G401 (cell line): Measurements from ENCODE around the gene KNDC1. TPM values are rescaled to one million over a fixed set of nuclear protein-coding genes. Genes with fewer than 3 reads are reported as not detected.
"Not testable (repeated sequence)": the region's sequence is repeated elsewhere in the genome, so short reads cannot be mapped to it uniquely, and the experiment has no call there.

Experiments
- DNase-seq: peaks from one replicate; pipeline ENCODE4 v3.0.0-alpha.2; 2015; ENCODE audit warnings: low spot score
- in situ Hi-C: cut with HindIII; loops from 2 replicates; pipeline ENCODE4 v1.10.0; 2016; ENCODE audit warnings: low sequenced_read_pairs, mixed read lengths
- total RNA-seq: library from RNA; depleted of rRNA; stranded (reverse); fragments of >200 nt; shearing (Covaris generic); gene quantifications from 2 replicates; pipeline ENCODE4 v1.2.3, GENCODE V29; 2014; rRNA removed

Gene KNDC1, protein sequence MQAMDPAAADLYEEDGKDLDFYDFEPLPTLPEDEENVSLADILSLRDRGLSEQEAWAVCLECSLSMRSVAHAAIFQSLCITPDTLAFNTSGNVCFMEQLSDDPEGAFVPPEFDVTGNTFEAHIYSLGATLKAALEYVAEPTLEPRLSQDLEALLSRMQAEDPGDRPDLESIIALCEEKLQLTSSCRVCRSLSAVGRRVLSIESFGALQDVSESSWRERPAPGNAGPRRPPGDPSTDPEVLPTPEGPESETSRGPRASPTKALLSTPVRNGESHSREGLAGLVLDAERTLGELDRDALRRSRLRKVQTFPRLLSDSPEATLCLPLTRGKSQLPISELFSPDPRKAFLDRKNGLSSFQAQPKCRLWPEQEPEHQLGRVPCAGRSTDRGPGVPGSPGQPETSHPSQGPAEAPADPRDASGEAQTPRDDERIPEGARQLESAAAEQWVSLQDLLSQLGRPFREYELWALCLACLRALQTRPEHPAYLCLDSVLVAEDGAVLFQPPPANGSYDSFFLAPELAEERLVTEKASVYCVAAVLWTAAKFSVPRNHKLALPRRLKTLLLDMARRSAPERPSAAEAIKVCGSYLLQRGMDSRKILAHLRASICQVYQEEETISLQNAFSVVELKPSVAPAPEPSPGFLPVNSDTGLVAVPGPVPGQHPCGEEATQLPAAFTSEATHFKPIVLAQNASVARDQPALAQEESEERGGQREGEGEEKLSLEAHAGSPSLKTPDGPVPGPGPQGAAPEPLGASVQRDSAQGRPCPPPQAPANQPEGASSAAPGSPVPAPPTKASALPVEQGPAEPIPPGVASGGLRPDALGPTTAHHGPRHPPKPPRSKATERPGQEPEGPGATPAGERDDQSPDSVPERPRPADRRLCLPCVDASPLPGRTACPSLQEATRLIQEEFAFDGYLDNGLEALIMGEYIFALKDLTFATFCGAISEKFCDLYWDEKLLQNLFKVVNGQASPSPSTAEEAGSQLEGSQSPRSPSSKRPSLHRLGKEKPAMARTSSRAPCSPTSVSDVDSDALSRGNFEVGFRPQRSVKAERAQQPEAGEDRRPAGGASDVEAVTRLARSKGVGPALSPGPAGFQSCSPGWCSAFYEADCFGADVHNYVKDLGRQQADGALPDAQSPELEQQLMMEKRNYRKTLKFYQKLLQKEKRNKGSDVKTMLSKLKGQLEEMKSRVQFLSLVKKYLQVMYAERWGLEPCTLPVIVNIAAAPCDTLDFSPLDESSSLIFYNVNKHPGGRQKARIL (N-terminal part only)
- 0.47 and 4.0 TPM in 2 replicates for total RNA-seq

DNA sequence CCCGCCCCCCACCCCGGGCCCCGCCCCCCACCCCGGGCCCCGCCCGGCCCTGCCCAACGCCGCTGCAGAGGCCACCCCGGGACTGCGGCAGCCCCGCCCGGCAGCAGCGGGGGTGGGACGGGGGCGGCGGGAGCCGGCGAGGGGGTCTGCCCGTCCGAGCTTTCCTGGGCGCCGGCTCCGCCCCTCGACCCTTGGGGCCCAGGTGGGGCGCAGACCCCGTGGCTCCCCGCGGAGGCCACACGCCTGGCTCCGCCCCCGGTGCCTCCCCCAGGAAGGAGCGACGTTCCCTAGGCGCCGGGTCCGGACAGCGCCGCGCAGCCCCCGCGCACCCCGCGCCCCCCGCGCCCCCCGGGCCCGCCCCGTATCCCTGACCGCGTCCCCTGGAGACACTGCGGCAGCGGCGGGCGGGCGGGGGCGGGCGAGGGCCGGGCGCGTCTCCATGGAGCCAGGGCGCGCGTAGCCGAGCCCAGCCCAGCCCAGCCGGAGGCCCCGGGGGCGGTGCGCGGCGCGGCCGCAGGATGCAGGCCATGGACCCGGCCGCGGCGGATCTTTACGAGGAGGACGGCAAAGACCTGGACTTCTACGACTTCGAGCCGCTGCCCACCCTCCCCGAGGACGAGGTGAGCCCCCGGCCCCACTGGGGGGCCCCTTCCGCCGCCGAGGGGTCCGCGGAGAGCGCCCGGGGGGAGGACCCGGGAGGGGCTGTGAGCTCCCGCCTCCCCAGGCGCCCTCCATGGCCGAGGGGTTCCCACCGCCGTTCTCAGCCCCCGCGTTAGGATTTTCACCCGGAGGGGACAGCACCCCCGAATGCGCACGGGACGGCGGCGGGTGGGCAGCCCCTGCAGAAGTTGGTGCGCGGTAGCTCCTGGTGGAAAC is at the start of gene KNDC1:
KNDC1 (plus strand) TSS at position 270 of the 876 bp plus-strand sequence; CDS start at position 519, 249 bp downstream.
- peak; percentile 35 for DNase-seq
- in situ Hi-C loops = loop anchor here (10.0 kb wide), 1 partner anchor 105 kb away; no protein-coding TSS in a partner anchor

DNA sequence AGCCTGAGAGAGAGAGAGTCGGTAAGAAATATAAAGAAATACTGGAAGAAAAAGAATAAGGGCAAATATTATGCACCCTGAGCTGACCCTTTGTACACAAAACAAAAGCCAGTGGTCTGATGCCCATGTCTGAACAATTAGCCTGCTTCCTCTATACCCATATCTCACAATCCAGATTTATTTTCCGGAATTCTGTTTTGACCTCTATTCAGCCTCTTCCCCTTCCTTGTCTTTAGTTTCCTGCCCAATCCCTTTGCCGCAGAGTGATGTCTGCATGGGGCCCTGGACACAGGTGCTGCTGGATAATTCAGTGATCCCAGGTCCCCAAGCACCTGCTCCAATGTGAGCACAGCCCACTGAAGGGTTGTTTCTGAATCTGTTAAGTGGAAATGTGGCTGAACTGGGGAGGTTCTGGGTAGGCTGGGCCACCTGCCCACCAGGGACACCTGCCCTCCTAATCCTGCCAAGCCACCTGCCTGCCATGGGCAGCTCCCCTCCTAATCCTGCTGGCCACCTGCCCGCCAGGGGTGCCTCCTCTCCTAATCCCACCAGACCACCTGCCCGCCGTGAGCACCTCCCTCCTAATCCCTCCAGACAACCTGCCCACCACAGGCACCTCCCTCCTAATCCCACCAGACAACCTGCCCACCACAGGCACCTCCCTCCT is 49.3 kb upstream of the KNDC1 start:
- peak; percentile 56 for DNase-seq
- in situ Hi-C loops = no loop called here

DNA sequence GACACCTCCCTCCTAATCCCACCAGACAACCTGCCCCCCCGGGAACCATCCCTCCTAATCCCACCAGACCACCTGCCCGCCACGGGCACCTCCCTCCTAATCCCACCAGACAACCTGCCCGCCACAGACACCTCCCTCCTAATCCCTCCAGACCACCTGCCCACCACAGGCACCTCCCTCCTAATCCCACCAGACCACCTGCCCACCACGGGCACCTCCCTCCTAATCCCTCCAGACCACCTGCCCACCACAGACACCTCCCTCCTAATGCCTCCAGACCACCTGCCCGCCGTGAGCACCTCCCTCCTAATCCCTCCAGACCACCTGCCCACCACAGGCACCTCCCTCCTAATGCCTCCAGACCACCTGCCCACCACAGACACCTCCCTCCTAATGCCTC is 48.4 kb upstream of the KNDC1 start:
- DNase-seq, in situ Hi-C loops: not testable (repeated sequence)

DNA sequence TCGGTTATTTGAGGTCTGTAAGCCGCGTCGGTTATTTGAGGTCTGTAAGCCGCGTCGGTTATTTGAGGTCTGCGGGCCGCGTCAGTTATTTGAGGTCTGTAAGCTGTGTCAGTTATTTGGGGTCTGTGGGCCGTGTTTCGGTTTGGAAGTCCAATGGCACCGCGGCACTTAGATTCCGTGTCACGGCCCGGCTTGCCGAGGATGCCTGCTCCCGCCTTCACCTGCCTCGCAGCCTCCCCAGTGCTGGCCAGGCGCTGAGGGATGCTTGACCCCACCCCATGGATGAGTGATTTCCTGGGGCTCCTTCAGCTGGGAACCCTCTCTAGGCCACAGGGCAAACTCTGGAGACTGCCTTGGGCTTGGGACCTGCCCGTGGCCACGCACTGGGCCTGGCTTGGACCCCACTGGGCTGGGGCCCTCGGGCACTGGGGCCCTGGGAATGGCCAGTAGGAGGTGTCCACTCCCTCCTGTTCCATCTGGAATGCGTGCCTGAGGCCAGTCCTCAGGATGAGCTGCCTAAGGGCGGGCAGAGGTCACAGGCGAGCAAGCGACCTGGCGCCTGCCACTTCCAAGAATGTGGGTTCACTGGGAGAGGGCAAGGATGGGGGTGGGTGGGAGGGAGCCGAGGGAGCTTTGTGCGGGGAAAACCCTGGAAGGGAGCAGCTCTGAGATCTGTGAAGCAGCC is 46.7 kb upstream of the KNDC1 start:
- no peak for DNase-seq
- in situ Hi-C loops = no loop called here

DNA sequence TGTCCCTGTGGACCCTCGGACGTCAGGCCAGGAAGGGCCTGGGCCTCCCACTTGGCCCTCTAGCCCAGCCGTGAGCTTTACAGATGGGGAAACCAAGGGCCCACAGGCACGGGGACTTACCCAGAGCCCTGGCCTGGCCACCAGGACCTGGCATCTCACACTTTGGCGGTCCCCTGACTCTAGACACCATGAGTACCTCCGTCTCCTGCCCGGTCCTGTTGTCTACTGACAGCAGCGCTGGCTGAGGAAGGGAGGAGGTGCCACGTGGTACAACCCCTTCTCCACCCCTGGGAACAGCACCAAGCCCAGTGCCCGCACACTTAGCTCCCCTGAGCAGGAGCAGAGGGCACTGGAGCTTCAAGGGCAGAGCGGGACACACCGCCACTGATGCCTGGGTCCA is 46.2 kb upstream of the KNDC1 start:
- in situ Hi-C loops = no loop called here
- DNase-seq = no peak

DNA sequence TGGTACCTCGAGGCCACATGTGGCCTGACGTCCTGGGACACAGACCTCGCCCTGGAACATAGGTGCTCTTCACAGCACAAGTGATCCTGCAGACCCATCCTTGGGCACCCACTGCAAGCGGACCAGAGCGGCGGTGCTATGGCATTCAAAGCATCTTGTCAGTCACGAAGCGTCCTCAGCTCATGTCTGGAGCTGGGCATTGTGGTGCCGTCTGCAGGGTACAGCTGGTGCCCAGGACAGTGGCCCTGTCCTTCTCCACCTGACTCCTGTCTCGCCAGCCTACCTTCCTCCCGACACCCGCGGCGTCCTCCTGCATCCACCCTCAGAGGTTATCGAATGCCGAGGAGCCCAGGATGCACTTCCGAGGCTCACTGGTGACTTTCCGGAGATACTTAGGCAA is 45.8 kb upstream of the KNDC1 start:
- no peak for DNase-seq
- in situ Hi-C loops = no loop called here

DNA sequence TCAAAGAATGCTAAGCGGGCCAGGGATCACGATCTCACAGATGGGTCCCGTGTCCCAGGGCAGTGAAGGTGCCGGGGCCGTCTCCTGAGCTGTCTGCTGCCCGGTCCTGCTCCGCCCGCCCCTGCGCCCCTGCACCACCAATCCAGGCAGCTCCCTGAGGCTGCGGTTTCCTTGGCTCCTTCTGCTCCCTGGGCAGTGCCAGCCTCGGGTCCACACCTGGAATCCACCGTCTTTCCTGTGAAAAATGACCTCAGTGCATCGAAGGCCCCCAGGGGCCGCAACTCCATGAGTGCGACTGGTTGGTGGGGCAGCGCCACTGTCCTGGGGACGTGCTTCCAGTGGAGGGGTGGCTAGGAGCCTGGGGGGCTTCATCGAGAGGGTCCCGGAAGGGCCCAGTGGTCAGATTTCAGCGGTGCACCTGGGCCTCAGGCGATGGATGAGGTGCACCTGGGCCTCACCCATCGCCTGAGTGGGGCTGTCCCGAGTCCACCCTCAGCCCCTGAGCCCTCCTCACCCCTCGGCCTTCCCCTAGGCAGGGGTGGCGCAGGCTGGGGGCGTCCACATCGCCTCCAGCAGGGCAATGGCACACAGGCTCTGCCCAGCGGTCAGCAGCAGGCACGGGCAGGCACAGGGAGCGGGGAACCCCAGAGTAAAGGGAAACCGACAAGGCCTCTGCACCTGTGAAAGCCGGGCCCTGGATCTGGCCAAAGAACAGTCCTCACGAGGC is 45.1 kb upstream of the KNDC1 start:
- in situ Hi-C loops = no loop called here
- DNase-seq = no peak

DNA sequence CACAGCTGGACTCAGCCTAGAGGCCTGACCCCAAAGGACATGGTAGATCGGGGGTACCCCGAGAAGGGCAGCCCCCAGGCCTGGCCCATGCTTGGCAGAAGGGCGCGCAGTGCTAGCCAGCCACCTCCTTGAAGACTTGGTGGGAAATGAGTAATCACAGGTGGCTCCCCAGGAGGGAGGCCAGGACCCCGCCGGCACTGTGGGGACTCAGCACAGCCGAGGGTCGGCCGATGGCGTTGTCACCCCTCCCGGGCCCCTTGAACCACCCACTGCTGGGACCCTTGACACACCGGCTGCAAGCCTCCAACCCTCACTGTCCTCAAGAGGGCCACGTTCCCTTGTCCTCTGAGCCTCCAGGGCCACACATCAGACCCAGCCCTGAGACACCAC is 44.6 kb upstream of the KNDC1 start:
- in situ Hi-C loops = no loop called here

DNA sequence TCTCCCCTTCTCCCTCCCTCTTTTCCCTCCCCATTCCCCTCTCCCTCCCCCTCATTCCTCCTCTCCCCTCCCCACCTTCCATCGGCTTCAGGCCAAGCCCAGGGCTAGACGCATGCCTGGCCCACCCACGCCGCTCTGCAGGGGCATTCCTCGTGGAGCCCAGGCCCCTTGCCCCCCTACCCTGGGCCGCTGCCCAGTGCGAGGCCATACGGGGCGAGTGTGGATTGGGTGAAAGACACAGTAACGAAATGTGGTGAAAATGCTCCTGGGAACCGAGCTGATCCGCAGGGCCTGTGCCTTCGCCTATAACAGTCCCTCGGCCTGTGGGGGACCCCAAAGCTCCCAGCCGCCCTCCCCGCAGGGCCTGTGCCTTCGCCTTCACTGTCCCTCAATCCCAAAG is 44.0 kb upstream of the KNDC1 start:
- in situ Hi-C loops = no loop called here
- DNase-seq = no peak

More for the DNA sequence above, 44.6 kb upstream of the KNDC1 start:
- DNase-seq = no peak

DNA sequence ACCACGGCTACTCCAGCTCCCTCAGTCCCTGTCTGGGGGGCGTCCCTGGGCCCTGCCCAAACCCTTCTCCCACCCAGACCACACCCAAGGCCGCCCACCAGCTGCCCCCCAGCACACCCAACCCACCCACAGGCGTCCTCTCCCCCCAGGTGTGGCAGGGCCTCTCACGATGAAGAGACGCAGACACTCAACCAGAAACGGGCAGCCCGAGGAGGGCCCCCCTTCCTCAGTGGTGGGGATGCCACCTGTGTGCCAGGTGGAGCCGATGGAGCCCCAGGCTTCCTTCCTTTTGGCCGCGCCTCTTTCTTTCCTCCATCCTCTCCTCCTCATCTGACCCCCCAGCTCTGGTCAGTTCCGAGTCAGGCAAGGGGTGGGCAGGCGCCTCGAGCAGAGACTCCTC is 43.6 kb upstream of the KNDC1 start:
- DNase-seq = no peak
- in situ Hi-C loops = no loop called here

DNA sequence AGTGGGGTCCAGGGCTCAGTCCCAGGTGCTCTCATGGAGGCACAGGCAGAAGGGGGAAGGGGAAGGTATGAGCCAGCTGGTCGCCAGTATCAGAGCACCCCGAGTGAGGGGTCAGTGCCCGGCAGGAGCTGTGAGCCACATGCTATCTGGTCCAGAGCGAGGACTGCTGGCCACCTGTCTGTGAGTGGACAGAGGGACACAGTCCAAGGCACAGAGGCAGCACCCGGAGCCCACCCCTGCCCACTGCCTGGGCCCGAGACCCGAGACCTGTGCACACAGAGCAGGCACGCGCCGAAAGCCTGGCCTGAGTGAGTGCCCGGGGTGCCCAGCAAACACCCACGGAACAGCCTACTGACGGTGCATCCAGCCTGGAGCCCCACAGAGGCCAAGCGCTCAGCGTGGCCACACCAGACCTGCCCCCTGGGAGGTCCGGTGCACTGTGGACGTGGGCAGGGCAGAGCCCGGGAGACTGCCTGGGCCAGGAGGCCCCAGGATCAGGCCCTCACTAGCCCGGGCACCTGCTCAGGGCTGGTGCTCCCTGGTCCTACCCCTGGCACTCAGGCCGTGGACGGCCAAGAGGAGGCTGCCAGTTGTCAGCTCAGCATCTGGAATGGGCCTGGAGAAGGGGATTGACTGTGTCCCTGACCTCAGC is 42.9 kb upstream of the KNDC1 start:
- in situ Hi-C loops = no loop called here
- no peak for DNase-seq

DNA sequence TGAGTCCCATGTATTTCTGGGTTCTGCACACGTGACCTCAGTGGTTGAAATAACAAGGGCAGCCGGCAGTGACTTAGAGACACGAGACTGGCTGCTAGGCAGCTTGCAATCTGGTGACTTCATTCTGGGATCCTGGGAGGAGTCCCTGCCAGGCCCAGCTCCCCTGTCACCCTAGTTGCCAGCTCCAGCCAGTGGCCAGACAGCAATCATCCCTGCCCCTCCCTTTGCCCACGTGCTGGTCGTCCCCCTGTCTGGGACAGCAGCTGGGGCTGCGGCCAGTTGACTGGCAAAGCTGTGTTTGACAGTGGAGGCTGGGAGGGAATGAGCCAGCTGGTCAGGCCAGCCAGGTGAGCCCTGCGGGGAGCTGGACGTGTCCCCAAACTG is 42.3 kb upstream of the KNDC1 start:
- in situ Hi-C loops = no loop called here
- DNase-seq = no peak

DNA sequence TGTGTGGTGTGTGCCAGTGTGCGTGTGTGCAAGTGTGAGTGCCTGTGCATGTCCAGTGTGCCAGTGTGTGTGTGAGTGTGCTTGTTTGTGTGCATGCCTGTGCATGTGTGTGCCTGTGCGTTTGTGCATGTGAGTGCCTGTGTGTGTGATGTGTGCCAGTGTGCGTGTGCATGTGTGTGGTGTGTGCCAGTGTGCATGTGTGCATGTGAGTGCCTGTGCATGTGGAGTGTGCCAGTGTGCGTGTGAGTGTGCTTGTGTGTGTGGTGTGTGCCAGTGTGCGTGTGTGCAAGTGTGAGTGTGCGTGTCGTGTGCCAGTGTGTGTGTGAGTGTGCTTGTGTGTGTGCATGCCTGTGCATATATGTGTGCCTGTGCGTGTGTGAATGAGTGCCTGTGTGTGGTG is 38.5 kb upstream of the KNDC1 start:
- no peak for DNase-seq
- in situ Hi-C loops = no loop called here

DNA sequence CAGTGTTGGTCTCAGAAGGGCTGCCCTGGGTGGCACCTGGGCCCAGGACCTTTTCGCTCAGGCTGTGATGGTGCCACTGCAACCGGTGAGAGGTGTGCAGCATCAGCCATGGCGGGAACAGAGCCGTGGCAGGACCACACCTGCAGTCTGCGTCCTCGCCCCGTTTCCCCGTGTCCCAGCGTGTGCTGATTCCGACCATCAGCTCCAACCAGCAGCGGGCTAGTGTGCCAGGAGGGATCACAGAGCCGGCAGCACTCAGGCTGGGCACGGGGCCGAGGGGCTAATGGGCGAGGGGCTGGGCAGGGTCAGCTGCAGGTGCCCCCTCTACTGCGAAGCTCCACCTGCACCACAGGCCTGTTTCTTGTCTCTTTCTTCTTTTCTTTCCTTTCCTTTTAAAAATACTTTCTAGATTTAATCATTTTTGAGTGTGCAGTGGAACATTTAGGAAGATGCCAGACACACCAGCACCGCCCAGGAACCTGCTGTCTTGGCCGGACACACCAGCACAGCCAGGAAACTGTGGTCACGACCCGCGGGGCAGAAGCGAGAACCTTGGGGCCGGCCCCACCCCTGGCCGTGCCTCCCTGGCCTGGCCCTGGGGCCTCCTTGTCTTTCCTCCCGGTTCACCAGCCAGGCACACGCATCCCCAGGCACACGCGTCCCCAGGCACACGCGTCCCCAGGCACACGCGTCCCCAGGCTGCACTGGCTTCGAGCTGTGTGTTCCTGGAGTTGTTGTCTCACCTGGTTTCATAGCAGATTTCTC is 37.7 kb upstream of the KNDC1 start:
- in situ Hi-C loops = no loop called here
- no peak for DNase-seq

DNA sequence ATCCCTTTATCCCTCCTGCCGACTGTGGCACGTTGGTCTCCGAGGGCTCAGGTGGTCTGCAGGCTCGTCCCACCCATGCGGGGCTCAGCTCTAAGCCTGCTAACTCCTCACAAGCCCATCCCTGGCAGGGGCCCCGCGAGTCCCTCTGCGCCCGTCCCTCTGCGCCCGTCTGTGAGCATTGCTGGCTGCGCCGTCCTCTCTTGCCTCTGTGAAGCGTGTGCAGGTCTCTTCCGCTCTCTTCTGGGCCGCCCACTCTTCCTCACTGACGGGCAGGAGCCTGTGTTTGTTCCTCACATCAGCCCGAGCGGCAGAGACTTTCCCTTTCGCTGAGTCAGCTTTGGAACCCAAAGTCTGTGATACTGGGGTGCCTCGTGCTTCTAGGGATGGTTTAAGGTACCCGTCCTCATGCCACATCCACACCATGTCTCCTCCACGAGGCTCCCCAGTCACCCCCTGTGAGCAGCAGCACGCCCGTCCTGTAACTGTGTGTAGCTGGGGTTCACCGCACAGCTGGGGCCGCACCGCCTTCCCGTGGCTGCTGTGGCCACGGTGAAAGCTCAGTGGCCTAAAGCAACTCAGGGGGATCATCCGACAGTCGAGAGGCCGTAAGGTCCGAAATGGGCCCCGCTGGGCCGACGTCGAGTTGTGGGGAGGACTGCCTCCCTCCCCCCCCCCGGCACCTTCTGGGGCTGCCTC is 36.8 kb upstream of the KNDC1 start:
- in situ Hi-C loops = no loop called here
- no peak for DNase-seq
